Measurements from ENCODE around the gene SGF29. TPM values are rescaled to one million over a fixed set of nuclear protein-coding genes. Genes with fewer than 3 reads are reported as not detected.

SGF29 gene
- total and polyA plus RNA-seq, 2 of the 8 experiments (the other 6 are each of a cell fraction or from before 2014, with no cell fraction given) = 3.1 to 22.7 TPM

DNA sequence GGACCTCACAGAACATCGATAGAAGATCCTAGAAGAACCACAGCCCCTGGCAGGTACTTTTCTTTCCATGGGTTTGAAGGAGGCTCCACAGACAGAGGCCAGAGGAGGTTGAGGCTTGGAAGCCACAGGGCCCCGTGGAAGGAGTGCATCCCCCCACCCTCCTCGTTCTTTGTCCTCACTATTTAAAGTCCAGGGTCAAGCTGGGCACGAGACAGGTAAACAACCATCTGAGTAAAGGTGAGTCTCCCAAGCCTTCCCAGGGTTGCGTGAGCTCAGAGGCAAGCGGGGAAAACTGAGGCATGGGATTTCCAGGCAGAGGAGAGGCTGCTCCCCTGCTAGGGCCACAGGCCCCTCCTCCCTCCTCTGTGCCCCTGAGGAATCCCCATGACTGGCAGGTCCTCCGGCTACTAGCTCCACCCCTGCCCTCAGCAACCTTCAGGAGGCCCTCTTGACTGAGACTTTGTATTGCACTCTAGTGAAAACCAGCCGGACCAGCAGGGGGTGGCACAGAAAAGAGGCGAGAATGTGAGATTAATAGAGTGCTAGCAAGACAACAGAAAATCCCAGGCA, 44.1 kb downstream of the SGF29 start:
- no peak overlapping the region for H3K27ac ChIP-seq (ENCODE audit: low read depth, low read length)

More for the DNA sequence above, 44.1 kb downstream of the SGF29 start:
- peak in 1 of 2 experiments; percentile 15 for DNase-seq (ENCODE audit: low read depth in 1 of 2, low spot score in 2 of 2)
- H3K36me3 ChIP-seq (ENCODE audit: control insufficient read depth in 2 of 4, insufficient read depth in 4 of 4, low read length in 3 of 4) = no peaks in the 10 kb centered on the region
- H3K4me2 ChIP-seq (ENCODE audit: insufficient read depth in 1 of 2, low read depth in 2 of 2, low read length in 2 of 2) = no peak overlapping the region
- peaks cover 2 to 15% (median 7%) of the 10 kb centered on the region in 4 experiments for H3K4me1 ChIP-seq (replicated peaks in 1 of 4; ENCODE audit: control insufficient read depth in 3 of 4, insufficient read depth in 4 of 4, low read length in 3 of 4)
- H2BK20ac ChIP-seq (ENCODE audit: low read length) = no peak overlapping the region
- no peak overlapping the region for H4K91ac ChIP-seq (replicated peaks; ENCODE audit: insufficient read length, low read length)
- H4K20me1 ChIP-seq (replicated peaks in 1 of 2; ENCODE audit: control insufficient read depth in 1 of 2, insufficient read depth in 2 of 2, low read length in 2 of 2) = no peaks in the 10 kb centered on the region
- H3K23ac ChIP-seq (ENCODE audit: insufficient read length) = no peak overlapping the region
- no peak overlapping the region for H3K9ac ChIP-seq (replicated peaks in 1 of 4; ENCODE audit: extremely low read depth in 1 of 4, low read depth in 3 of 4, low read length in 3 of 4)
- no peaks in the 10 kb centered on the region for H3K9me3 ChIP-seq (ENCODE audit: insufficient read depth in 2 of 2, low read depth in 1 of 2, low read length in 1 of 2)
- CTCF ChIA-PET (ENCODE audit: partially characterized antibody) = interaction anchor here (0.9 to 1.3 kb wide), 2 partner anchors 12 to 15 kb away, joined by 4 read pairs; partner anchors contain the start of gene SULT1A1
- H2BK15ac ChIP-seq (ENCODE audit: low read length) = no peak overlapping the region
- no peak overlapping the region for H3K4ac ChIP-seq (replicated peaks; ENCODE audit: insufficient read length, low read depth, low read length)
- WGBS, 2 experiments (ENCODE audit: extremely low coverage in 1 of 2, insufficient coverage in 1 of 2, insufficient read length in 1 of 2, insufficient replicate concordance in 2 of 2, low coverage in 1 of 2, low lambda C conversion rate in 2 of 2, missing lambda C conversion rate in 1 of 2) = 86% methylated on average over 9 of the region's 9 CpGs; no CpG with 5 or more reads in 1 of the 2 experiments
- no peak for FAIRE-seq
- H3K79me1 ChIP-seq (ENCODE audit: low read depth, low read length) = no peaks in the 10 kb centered on the region; the same call in 1 of the 2 replicates
- H3K18ac ChIP-seq (ENCODE audit: extremely low read depth, low read length) = no peak overlapping the region
- TF ChIP-seq USF2 (IDR thresholded peaks at IDR 0.05; ENCODE audit: low read length) (no peak), CREB1 (IDR thresholded peaks at IDR 0.05) (no peak), KDM1A (IDR thresholded peaks at IDR 0.05; ENCODE audit: borderline replicate concordance, low read length) (no peak), RNF2 (IDR thresholded peaks at IDR 0.05; ENCODE audit: borderline replicate concordance, low read depth, low read length, missing control alignments, poor library complexity, severe bottlenecking) (no peak), GABPA (IDR thresholded peaks at IDR 0.05; ENCODE audit: borderline replicate concordance, insufficient read depth, low read length) (no peak)
- no peak overlapping the region for H4K8ac ChIP-seq (ENCODE audit: extremely low read depth, insufficient read depth, low read length)
- H3K14ac ChIP-seq (ENCODE audit: insufficient read length) = no peak overlapping the region
- POLR2A ChIA-PET (ENCODE audit: partially characterized antibody) = interaction anchor here (0.5 to 0.6 kb wide), 2 partner anchors 118 to 357 kb away, joined by 3 read pairs; no protein-coding TSS in a partner anchor
- H2AK5ac ChIP-seq (ENCODE audit: low read depth, low read length) = no peak overlapping the region
- H2BK12ac ChIP-seq (ENCODE audit: low read depth, low read length) = no peak overlapping the region
- H2AFZ ChIP-seq (ENCODE audit: low read length) = no peak overlapping the region
- no peak overlapping the region for H4K5ac ChIP-seq (ENCODE audit: insufficient read length, low read depth, low read length)
- H3K56ac ChIP-seq (replicated peaks; ENCODE audit: insufficient read length, low read depth, low read length) = no peak overlapping the region
- H3K27me3 ChIP-seq (replicated peaks in 1 of 4; ENCODE audit: control insufficient read depth in 3 of 4, extremely low read depth in 1 of 4, insufficient read depth in 3 of 4, low read length in 3 of 4) = no peaks in the 10 kb centered on the region
- H3K23me2 ChIP-seq (ENCODE audit: low read depth, low read length) = no peaks in the 10 kb centered on the region
- H3K4me3 ChIP-seq (ENCODE audit: extremely low read depth in 1 of 4, insufficient read depth in 2 of 4, low read depth in 3 of 4, low read length in 4 of 4) = no peak overlapping the region
- no peaks in the 10 kb centered on the region for H3K79me2 ChIP-seq (ENCODE audit: control insufficient read depth in 1 of 2, insufficient read depth in 2 of 2, low read length in 2 of 2)
- H2BK5ac ChIP-seq (ENCODE audit: low read depth, low read length) = no peak overlapping the region
- no peak overlapping the region for H2BK120ac ChIP-seq (replicated peaks; ENCODE audit: low read depth, low read length)

All from H1 (cell line).